Thoracic aorta (tissue), 2 donors: ENCODE measurements around the gene MEX3A. TPM values are rescaled to one million over a fixed set of nuclear protein-coding genes. Genes with fewer than 3 reads are reported as not detected.

Experiments
- ATAC-seq: fragments of 150-250 bp; one replicate; pipeline ENCODE4 v1.8.0; 2017; ENCODE audit warnings: low read depth; ENCODE audit not compliant: insufficient number of reproducible peaks, low FRiP score
- DNase-seq: peaks from one replicate; pipeline ENCODE4 v3.0.0-alpha.2; 2020; ENCODE audit warnings: low spot score
- H3K27ac ChIP-seq, 2 donors: fragments of 200-600 bp; sonication (generic); 1 replicate in 1 of 2; 2 replicates in 1 of 2; pipeline ENCODE4 v1.5.1; 2016; ENCODE audit warnings: mild to moderate bottlenecking in 2 of 2, moderate library complexity in 2 of 2
- H3K27me3 ChIP-seq: fragments of 200-600 bp; sonication (generic); replicated peaks from 2 replicates; pipeline ENCODE4 v1.6.0; 2016; ENCODE audit warnings: mild to moderate bottlenecking; ENCODE audit not compliant: insufficient read depth
- H3K36me3 ChIP-seq: fragments of 200-600 bp; sonication (generic); one replicate; pipeline ENCODE4 v1.5.1; 2016
- H3K4me1 ChIP-seq, 2 donors: fragments of 200-600 bp; sonication (generic); 1 replicate in 1 of 2; 2 replicates in 1 of 2; pipeline versions ENCODE4 v1.5.1 to v1.6.0; 2016; ENCODE audit warnings: low read depth in 2 of 2, mild to moderate bottlenecking in 1 of 2; ENCODE audit not compliant: control insufficient read depth in 1 of 2
- H3K4me3 ChIP-seq: fragments of 200-600 bp; sonication (generic); 2 replicates; pipeline ENCODE4 v1.5.1; 2016; ENCODE audit warnings: mild to moderate bottlenecking
- H3K9me3 ChIP-seq: fragments of 200-600 bp; sonication (generic); 2 replicates; pipeline ENCODE4 v1.5.1; 2016
- total RNA-seq, 2 donors: library from RNA; depleted of rRNA; stranded (reverse); fragments of >200 nt; gene quantifications; one replicate each; pipeline versions ENCODE4 v1.1.0 to v1.2.3, GENCODE V29; 2016
- TF ChIP-seq, protein P1 (sequence below): fragments of 200-600 bp; sonication (generic); IDR thresholded peaks from one replicate; pipeline ENCODE4 v1.5.1; 2019; ENCODE audit warnings: antibody characterized with exemption

The MEX3A gene
- total RNA-seq, 2 donors from 2014 or later = 0.42 TPM; not detected in 1

DNA sequence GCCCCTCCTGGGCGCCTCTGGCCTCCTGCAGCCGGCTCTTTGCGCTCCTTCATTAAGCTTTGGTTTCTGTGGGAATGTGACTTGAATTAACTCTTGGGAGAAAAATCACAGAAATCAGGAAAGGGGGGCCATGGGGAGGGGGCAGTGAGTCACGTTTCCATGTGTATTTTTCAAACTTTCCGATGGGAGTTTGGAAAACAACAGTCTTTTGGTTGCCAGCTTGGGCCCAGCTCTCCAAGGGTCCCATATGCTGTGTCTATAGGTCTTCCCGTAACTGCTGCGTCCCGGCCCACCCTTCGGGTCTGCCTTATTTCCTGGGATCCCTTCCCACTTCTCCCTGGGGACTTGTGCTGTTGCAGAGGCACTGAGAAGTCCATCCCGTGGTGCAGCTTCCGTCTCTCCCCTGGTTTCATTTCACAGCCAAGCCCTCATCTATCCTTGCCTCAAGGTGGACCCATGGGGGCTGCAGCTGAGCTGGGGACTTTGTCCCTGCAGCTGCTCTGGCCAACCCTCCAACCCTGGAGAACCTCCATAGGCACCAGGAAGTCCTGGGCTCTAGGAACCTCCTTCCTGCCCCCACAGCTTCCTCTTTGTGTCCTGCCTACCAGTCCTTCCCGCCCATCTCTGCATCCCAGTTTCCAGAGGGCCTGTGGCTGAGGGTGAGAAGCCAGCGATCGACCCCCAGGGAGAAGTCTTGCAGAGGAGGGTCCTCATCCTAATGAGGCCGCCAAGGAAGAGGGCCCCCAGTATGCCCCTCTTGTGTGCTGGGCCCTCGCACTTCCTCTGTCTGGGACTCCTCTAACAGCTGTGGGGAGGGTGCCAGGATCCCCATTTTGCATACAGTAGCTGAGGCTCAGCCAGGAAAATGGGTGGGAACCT is 20.6 kb upstream of the MEX3A start:
- Histone ChIP-seq H3K27ac (peak overlapping the region; percentile 97 to 99), H3K4me1 (peaks cover 39 to 66% of the 10 kb centered on the region in 2 donors), H3K36me3 (no peaks in the 10 kb centered on the region), H3K4me3 (peak overlapping the region; percentile 14), H3K9me3 (no peaks in the 10 kb centered on the region), H3K27me3 (no peaks in the 10 kb centered on the region)
- TF ChIP-seq, protein P1, sequence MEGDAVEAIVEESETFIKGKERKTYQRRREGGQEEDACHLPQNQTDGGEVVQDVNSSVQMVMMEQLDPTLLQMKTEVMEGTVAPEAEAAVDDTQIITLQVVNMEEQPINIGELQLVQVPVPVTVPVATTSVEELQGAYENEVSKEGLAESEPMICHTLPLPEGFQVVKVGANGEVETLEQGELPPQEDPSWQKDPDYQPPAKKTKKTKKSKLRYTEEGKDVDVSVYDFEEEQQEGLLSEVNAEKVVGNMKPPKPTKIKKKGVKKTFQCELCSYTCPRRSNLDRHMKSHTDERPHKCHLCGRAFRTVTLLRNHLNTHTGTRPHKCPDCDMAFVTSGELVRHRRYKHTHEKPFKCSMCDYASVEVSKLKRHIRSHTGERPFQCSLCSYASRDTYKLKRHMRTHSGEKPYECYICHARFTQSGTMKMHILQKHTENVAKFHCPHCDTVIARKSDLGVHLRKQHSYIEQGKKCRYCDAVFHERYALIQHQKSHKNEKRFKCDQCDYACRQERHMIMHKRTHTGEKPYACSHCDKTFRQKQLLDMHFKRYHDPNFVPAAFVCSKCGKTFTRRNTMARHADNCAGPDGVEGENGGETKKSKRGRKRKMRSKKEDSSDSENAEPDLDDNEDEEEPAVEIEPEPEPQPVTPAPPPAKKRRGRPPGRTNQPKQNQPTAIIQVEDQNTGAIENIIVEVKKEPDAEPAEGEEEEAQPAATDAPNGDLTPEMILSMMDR = no peak
- DNase-seq (no peak), ATAC-seq (no peak)

DNA sequence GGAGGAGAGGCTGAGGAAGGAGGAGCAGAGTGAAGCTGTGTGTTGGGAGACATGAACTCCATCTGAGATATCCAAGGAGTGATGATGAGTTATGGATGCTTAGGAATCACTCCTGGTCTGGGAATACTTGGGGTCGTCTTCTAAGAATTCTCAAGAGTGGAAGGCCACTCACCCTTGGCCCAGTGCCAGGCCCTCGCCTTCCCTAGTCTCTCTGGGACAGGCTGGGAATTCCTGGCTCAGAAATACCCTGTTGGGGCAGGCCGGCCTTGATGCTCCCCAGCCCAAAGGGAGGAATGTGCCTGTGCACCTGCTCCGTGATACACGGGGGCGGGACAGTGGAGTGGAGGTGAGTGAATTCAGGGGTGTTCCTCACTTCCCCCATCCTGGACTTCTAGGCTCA is 19.6 kb upstream of the MEX3A start:
- Histone ChIP-seq H3K27me3 (no peaks in the 10 kb centered on the region), H3K4me3 (no peak overlapping the region), H3K27ac (peak overlapping the region; percentile 97 to 99), H3K36me3 (no peaks in the 10 kb centered on the region), H3K9me3 (no peaks in the 10 kb centered on the region), H3K4me1 (peaks cover 36 to 68% of the 10 kb centered on the region in 2 donors)
- TF ChIP-seq, protein P1 = no peak
- no peak for DNase-seq
- ATAC-seq = no peak

DNA sequence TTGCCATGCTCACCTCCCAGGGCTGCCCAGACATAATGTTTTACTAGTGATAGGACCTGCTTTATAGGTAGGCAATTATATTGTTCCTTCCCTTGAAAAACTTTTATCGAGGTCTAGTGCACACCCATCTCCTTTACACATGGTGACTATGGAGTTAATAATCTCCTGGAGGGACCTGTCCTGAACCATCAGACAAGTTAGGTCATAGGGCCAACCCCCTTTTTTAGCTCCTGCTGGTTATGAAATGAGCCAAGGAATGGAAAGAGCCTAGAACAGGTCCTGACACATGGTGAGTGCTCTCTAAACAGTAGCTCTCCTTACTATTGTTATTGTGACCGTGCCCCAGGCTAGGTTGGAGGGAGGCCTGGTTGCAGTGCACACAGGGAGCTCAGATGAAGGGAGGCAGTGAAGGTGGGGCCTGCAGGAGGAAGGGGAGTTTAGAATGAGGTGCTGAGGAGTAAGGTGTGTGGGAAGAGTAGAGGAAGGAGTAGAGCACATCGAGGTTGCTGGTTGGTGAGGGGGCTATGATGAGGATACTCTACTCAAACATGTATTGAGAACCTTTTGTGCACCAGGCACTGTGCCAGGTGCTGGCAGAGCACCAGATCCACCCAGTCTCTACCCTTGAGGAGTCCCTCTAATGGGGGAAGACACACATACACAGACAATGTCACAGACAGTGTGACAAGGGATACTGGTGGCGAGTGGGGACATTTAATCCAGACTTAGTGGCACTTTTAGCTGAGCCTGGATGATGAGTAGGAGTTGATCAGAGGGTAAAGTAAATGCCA is 18.1 kb upstream of the MEX3A start:
- H3K4me1 ChIP-seq = peaks cover 36 to 67% of the 10 kb centered on the region in 2 donors

DNA sequence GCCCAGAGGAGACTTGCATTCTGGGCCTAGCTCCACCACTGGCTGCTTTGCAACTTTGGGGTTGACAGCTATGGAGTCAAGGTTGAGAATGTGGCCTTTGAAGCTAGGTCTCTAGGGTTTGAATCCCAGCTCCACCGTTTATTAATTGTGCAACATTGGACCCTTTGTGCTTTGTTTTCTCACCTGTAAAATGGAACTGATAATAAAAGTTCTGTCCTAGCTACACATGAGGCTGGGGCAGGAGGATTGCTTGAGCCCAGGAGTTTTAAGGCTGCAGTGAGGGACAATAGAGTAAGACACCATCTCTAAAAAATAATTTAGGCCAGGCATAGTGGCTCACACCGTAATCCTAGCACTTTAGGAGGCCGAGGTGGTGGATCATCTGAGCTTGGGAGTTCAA is 17.0 kb upstream of the MEX3A start:
- Histone ChIP-seq H3K27me3 (no peaks in the 10 kb centered on the region), H3K4me3 (no peak overlapping the region), H3K4me1 (peaks cover 25 to 56% of the 10 kb centered on the region in 2 donors), H3K9me3 (no peaks in the 10 kb centered on the region), H3K36me3 (no peaks in the 10 kb centered on the region), H3K27ac (peak overlapping the region in 1 of 2 donors; percentile 31)
- no peak for ATAC-seq
- no peak for DNase-seq
- TF ChIP-seq, protein P1 = no peak

More for the DNA sequence above, 18.1 kb upstream of the MEX3A start:
- H3K36me3 ChIP-seq = no peaks in the 10 kb centered on the region
- peak overlapping the region in 1 of 2 donors; percentile 16 for H3K27ac ChIP-seq
- no peak overlapping the region for H3K4me3 ChIP-seq
- DNase-seq = no peak
- H3K27me3 ChIP-seq = no peaks in the 10 kb centered on the region
- no peaks in the 10 kb centered on the region for H3K9me3 ChIP-seq
- ATAC-seq = no peak
- TF ChIP-seq, protein P1 = no peak

DNA sequence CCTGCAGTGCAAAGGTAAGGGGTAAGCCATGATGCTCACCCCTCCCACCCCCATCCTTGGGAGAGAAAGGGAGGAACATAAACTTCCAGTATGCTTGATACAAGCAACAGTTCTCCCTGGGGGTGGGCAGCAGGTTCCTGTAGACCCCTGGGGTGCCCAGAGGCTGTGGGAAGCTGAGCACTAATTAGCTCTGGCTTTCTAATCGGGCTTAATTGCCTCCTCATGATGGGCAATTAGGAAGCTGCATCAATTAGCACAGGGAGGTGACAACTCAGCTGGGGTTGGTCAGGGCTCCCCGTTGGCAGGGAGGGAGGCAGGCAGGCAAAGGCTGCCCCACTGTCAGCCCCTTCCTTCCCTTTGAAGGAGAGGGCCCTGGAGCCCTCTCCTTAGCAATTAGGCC is 16.5 kb upstream of the MEX3A start:
- no peak overlapping the region for H3K4me3 ChIP-seq
- H3K9me3 ChIP-seq = no peaks in the 10 kb centered on the region
- no peaks in the 10 kb centered on the region for H3K36me3 ChIP-seq
- TF ChIP-seq, protein P1 = no peak
- DNase-seq (no peak), ATAC-seq (no peak)
- no peaks in the 10 kb centered on the region for H3K27me3 ChIP-seq
- H3K27ac ChIP-seq = peak overlapping the region; percentile 31 to 32
- H3K4me1 ChIP-seq = peaks cover 22 to 51% of the 10 kb centered on the region in 2 donors
